Measurements from ENCODE around the gene GLT6D1. TPM values are rescaled to one million over a fixed set of nuclear protein-coding genes. Genes with fewer than 3 reads are reported as not detected.

The GLT6D1 gene
- total and polyA plus RNA-seq, 2 of the 13 experiments (the other 11 are each of a cell fraction or from before 2014, with no cell fraction given), result not detected

- no peak for DNase-seq (ENCODE audit: low spot score)
- intact Hi-C loops (cut with micrococcal nuclease; ENCODE audit: unreplicated experiment) (no loop called here), in situ Hi-C loops (cut with HindIII; ENCODE audit: extremely low pct_ligation_motif_present, low pct_unique_long_range_greater_than_20kb) (no loop called here)
- no peak for FAIRE-seq
- Histone ChIP-seq H4K20me1 (ENCODE audit: insufficient read depth, low read length) (no peaks in the 10 kb centered on the region), H3K4me3 (replicated peaks in 1 of 3; ENCODE audit: insufficient read depth in 1 of 3, low read depth in 2 of 3, low read length in 3 of 3) (no peak overlapping the region), H3K27ac (ENCODE audit: extremely low read length, insufficient read depth, low read length) (no peak overlapping the region), H3K9me3 (ENCODE audit: low read length) (no peaks in the 10 kb centered on the region), H3K4me1 (ENCODE audit: insufficient read depth, low read length) (no peaks in the 10 kb centered on the region), H3K4me2 (ENCODE audit: low read depth, low read length) (no peak overlapping the region), H3K36me3 (replicated peaks in 1 of 2; ENCODE audit: control insufficient read depth in 1 of 2, insufficient read depth in 2 of 2, low read length in 2 of 2) (no peaks in the 10 kb centered on the region), H3K27me3 (ENCODE audit: control insufficient read depth in 1 of 2, insufficient read depth in 2 of 2, low read length in 2 of 2) (peaks cover 25 to 84% of the 10 kb centered on the region in 2 experiments), H3K9ac (ENCODE audit: insufficient read depth, low read depth, low read length) (no peak overlapping the region), H2AFZ (ENCODE audit: low read length) (no peak overlapping the region), H3K79me2 (ENCODE audit: insufficient read depth, low read length) (no peaks in the 10 kb centered on the region)
- no CpG with 5 or more reads among the region's 13 CpGs for WGBS (ENCODE audit: low lambda C conversion rate)
- TF ChIP-seq ZNF768 (CRISPR knock-in tag; IDR thresholded peaks at IDR 0.05) (peak; percentile 89), PPARG (CRISPR knock-in tag; conservative IDR thresholded peaks at IDR 0.05) (no peak)
- ChIA-PET CTCF (ENCODE audit: low intra/inter-chr PET ratio, low total read pairs) (no interaction called here), POLR2A (no interaction called here)
- BruUV-seq (replicated peaks), result no TSS peak
- ATAC-seq, result no peak
These were observed 21.3 kb downstream of the GLT6D1 start for GRCh38 chr9:135617991-135618411.

- Histone ChIP-seq H4K20me1 (ENCODE audit: insufficient read depth, low read length) (no peaks in the 10 kb centered on the region), H3K79me2 (ENCODE audit: insufficient read depth, low read length) (no peaks in the 10 kb centered on the region), H3K27ac (ENCODE audit: extremely low read length, insufficient read depth, low read length) (no peak overlapping the region), H3K4me2 (ENCODE audit: low read depth, low read length) (no peak overlapping the region), H3K27me3 (ENCODE audit: control insufficient read depth in 1 of 2, insufficient read depth in 2 of 2, low read length in 2 of 2) (peaks cover 26 to 86% of the 10 kb centered on the region in 2 experiments), H2AFZ (ENCODE audit: low read length) (no peak overlapping the region), H3K9ac (ENCODE audit: insufficient read depth, low read depth, low read length) (no peak overlapping the region), H3K4me3 (replicated peaks in 1 of 3; ENCODE audit: insufficient read depth in 1 of 3, low read depth in 2 of 3, low read length in 3 of 3) (no peak overlapping the region), H3K9me3 (ENCODE audit: low read length) (no peaks in the 10 kb centered on the region), H3K36me3 (replicated peaks in 1 of 2; ENCODE audit: control insufficient read depth in 1 of 2, insufficient read depth in 2 of 2, low read length in 2 of 2) (no peaks in the 10 kb centered on the region), H3K4me1 (ENCODE audit: insufficient read depth, low read length) (no peaks in the 10 kb centered on the region)
- ChIA-PET POLR2A (no interaction called here), CTCF (ENCODE audit: low intra/inter-chr PET ratio, low total read pairs) (no interaction called here)
- FAIRE-seq, result no peak
- in situ Hi-C loops (cut with HindIII; ENCODE audit: extremely low pct_ligation_motif_present, low pct_unique_long_range_greater_than_20kb), result no loop called here
- BruUV-seq (replicated peaks), result no TSS peak
- DNase-seq (ENCODE audit: low spot score), result no peak
- WGBS (ENCODE audit: low lambda C conversion rate), result 7% methylated on average over 3 of the region's 13 CpGs
- intact Hi-C loops (cut with micrococcal nuclease; ENCODE audit: unreplicated experiment), result no loop called here
- no peak for ATAC-seq
- TF ChIP-seq ZNF383 (CRISPR knock-in tag; IDR thresholded peaks at IDR 0.05; ENCODE audit: borderline replicate concordance), result no peak
- TF ChIP-seq ELK4 (CRISPR knock-in tag; IDR thresholded peaks at IDR 0.05; ENCODE audit: borderline replicate concordance), result no peak
- no peak for TF ChIP-seq TIGD3 (CRISPR knock-in tag; IDR thresholded peaks at IDR 0.05; ENCODE audit: borderline replicate concordance)
- TF ChIP-seq MLXIP (CRISPR knock-in tag; IDR thresholded peaks at IDR 0.05; ENCODE audit: borderline replicate concordance), result no peak
- no peak for TF ChIP-seq E2F2 (CRISPR knock-in tag; IDR thresholded peaks at IDR 0.05; ENCODE audit: borderline replicate concordance)
- TF ChIP-seq ZNF12 (CRISPR knock-in tag; IDR thresholded peaks at IDR 0.05), result no peak
- TF ChIP-seq ZBTB34 (CRISPR knock-in tag; IDR thresholded peaks at IDR 0.05), result no peak
These were observed 21.8 kb downstream of the GLT6D1 start for GRCh38 chr9:135617538-135617900.
